T-helper 22 cell (primary cell): Measurements from ENCODE around the gene PALD1.
"Not testable (repeated sequence)": the region's sequence is repeated elsewhere in the genome, so short reads cannot be mapped to it uniquely, and the experiment has no call there.

Experiments
- DNase-seq: peaks from one replicate; pipeline ENCODE4 v3.0.0-alpha.2; 2020; ENCODE audit warnings: low read depth

The PALD1 gene

GRCh38 chr10:70614364-70614763 lies 135.8 kb downstream of the PALD1 start:
- not testable (repeated sequence) for DNase-seq

- DNase-seq = no peak
Observed at GRCh38 chr10:70615211-70615610, 136.6 kb downstream of the PALD1 start.

DNA sequence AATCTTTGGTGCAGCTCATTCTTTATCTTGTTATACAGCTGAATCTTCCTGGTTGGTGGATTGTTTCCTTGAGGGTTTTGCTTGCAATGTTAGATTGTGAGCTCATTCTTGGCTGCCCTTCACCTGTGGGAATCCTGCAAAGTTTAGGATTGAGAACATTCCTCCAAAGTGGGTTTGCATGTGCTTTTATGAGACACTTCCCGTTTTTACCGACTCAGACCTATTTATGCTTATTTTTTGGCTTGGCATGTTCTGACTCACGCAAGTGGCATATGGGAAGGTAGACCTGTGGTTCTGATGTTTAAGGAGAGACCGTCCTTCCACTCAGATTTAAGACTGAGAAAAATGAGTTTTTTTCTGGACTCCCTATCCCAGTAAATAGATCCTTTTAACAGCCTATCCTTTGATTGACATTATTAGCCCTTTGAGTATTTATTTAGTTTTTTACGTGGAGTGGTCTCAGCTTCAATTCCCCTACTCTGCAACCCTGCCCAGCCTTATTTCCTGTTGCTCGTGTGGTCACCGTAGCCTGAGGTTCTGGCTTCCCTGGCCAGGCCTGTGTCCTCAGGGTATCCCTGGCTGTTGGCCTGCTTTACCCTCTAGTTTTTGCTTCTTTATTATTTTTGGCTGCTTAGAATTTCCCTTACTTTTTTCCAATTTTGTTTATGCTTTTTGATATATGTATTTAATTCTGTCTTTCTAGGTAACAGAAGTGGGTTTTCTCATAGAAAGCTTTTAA lies 137.4 kb downstream of the PALD1 start:
- DNase-seq = no peak

GRCh38 chr10:70616761-70617160 lies 138.2 kb downstream of the PALD1 start:
- DNase-seq = no peak
